HepG2 (cell line): Measurements from ENCODE around the gene CDC42EP1. TPM values are rescaled to one million over a fixed set of nuclear protein-coding genes. Genes with fewer than 3 reads are reported as not detected.

ENCODE experiments used
- ATM ChIP-seq: fragments of 450-650 bp; IDR thresholded peaks from 2 replicates; pipeline ENCODE4 v1.7.1; 2017; ENCODE audit warnings: mild to moderate bottlenecking, borderline replicate concordance
- NFKBIZ ChIP-seq: IDR thresholded peaks from 2 replicates; pipeline ENCODE4 v1.6.1; 2018; ENCODE audit warnings: missing genetic modification reagents, missing compliant biosample characterization
- ZNF335 ChIP-seq: sonication (generic); formaldehyde crosslinking; IDR thresholded peaks from 2 replicates; pipeline ENCODE4 v1.4.0; 2020; ENCODE audit warnings: missing genetic modification reagents
- polyA plus RNA-seq, 8 experiments: library from polyadenylated mRNA; depleted of rRNA in 3 of 8; stranded (reverse) in 7 of 8; unstranded in 1 of 8; fragments of >200 nt; fragmentation: Illumina TruSeq in 4 of 8; extraction: Trizol in 4 of 8; gene quantifications; 2 replicates each; pipeline versions ENCODE4 v1.2.1 to v1.2.3, GENCODE V29; 2011 to 2016; ENCODE audit warnings: low read depth in 4 of 8, missing spikeins in 1 of 8, mixed read lengths in 1 of 8; ENCODE audit not compliant: insufficient read depth in 1 of 8
- total RNA-seq, 5 experiments: library from RNA; depleted of rRNA; stranded (reverse); fragments of >200 nt; fragmentation: Illumina TruSeq; extraction: Trizol; gene quantifications; 2 replicates each; pipeline ENCODE4 v1.2.3, GENCODE V29; 2016; ENCODE audit warnings: low read depth in 1 of 5
- TF ChIP-seq, protein P1 (sequence below), 2 experiments: sonication (generic) in 1 of 2; formaldehyde crosslinking in 1 of 2; IDR thresholded peaks; 2 replicates each; pipeline versions ENCODE4 v1.6.1 to v1.9.0; 2014 to 2022; ENCODE audit warnings: antibody characterized with exemption in 1 of 2, borderline replicate concordance in 1 of 2, inconsistent platforms in 1 of 2, low read depth in 1 of 2, missing genetic modification reagents in 1 of 2
- TF ChIP-seq, protein P2 (sequence below): sonication (generic); formaldehyde crosslinking; IDR thresholded peaks from 2 replicates; pipeline ENCODE4 v1.5.0; 2020; ENCODE audit warnings: mild to moderate bottlenecking, missing genetic modification reagents, borderline replicate concordance
- TF ChIP-seq, protein P3 (sequence below): sonication (generic); formaldehyde crosslinking; IDR thresholded peaks from 2 replicates; pipeline ENCODE4 v1.5.0; 2020; ENCODE audit warnings: mild to moderate bottlenecking, missing genetic modification reagents
- TF ChIP-seq, protein P4 (sequence below): sonication (generic); formaldehyde crosslinking; IDR thresholded peaks from 2 replicates; pipeline ENCODE4 v1.8.1; 2023; ENCODE audit warnings: mild to moderate bottlenecking, missing genetic modification reagents

The CDC42EP1 gene
- total and polyA plus RNA-seq, 2 of the 13 experiments (the other 11 are each of a cell fraction or from before 2014, with no cell fraction given): 17.1 to 29.5 TPM

DNA sequence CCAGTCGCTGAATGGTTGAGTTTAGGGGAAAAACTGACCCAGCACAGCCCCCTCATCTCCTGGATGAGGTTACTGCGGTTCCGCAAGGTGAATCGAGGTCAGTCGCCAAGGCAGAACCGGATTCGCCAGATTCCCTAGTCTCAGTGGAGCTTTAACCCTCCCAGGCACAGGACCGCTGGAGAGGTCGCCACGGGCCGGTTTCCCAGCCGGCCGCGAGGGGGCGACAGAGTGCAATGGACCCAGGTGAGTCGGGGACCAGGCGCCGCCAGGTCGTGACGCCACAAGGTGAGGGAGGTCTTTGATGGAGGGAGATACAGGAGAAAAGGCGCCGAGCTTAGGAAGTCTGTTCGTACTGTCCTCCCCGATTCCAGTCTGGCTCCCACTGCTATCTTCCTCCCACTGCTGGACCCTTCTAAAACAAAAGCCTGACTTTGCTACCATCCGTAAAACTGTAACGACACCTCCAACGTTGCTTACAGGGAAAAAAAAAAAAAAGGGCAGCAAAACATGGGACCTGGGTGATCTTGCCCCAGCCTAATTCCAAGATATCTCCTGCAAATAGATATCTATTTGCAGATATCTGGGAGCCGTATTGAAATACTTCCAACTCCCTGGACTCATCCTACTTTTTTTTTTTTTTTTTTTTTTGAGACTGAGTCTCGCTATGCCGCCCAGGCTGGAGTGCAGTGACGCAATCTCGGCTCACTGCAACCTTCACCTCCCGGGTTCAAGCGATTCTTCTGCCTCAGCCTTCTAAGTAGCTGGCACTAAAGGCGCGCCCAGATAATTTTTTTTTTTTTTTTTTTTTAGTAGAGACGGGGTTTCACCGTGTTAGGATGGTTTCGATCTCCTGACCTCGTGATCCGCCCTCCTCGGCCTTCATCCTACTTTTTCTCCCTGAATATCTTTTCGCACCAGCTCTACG is 47.0 kb downstream of the CDC42EP1 start (continued):
- TF ChIP-seq, protein P1, sequence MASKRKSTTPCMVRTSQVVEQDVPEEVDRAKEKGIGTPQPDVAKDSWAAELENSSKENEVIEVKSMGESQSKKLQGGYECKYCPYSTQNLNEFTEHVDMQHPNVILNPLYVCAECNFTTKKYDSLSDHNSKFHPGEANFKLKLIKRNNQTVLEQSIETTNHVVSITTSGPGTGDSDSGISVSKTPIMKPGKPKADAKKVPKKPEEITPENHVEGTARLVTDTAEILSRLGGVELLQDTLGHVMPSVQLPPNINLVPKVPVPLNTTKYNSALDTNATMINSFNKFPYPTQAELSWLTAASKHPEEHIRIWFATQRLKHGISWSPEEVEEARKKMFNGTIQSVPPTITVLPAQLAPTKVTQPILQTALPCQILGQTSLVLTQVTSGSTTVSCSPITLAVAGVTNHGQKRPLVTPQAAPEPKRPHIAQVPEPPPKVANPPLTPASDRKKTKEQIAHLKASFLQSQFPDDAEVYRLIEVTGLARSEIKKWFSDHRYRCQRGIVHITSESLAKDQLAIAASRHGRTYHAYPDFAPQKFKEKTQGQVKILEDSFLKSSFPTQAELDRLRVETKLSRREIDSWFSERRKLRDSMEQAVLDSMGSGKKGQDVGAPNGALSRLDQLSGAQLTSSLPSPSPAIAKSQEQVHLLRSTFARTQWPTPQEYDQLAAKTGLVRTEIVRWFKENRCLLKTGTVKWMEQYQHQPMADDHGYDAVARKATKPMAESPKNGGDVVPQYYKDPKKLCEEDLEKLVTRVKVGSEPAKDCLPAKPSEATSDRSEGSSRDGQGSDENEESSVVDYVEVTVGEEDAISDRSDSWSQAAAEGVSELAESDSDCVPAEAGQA (IDR thresholded peaks at IDR 0.05; ENCODE audit: low read depth): no peak
- TF ChIP-seq, protein P1 (CRISPR knock-in tag; IDR thresholded peaks at IDR 0.05; ENCODE audit: borderline replicate concordance): no peak
- TF ChIP-seq NFKBIZ (CRISPR knock-in tag): 0 out of 2 replicates have a peak, but pooled peaks have one; percentile 61
- no peak for TF ChIP-seq ZNF335
- no peak for TF ChIP-seq ATM
- TF ChIP-seq, protein P2, sequence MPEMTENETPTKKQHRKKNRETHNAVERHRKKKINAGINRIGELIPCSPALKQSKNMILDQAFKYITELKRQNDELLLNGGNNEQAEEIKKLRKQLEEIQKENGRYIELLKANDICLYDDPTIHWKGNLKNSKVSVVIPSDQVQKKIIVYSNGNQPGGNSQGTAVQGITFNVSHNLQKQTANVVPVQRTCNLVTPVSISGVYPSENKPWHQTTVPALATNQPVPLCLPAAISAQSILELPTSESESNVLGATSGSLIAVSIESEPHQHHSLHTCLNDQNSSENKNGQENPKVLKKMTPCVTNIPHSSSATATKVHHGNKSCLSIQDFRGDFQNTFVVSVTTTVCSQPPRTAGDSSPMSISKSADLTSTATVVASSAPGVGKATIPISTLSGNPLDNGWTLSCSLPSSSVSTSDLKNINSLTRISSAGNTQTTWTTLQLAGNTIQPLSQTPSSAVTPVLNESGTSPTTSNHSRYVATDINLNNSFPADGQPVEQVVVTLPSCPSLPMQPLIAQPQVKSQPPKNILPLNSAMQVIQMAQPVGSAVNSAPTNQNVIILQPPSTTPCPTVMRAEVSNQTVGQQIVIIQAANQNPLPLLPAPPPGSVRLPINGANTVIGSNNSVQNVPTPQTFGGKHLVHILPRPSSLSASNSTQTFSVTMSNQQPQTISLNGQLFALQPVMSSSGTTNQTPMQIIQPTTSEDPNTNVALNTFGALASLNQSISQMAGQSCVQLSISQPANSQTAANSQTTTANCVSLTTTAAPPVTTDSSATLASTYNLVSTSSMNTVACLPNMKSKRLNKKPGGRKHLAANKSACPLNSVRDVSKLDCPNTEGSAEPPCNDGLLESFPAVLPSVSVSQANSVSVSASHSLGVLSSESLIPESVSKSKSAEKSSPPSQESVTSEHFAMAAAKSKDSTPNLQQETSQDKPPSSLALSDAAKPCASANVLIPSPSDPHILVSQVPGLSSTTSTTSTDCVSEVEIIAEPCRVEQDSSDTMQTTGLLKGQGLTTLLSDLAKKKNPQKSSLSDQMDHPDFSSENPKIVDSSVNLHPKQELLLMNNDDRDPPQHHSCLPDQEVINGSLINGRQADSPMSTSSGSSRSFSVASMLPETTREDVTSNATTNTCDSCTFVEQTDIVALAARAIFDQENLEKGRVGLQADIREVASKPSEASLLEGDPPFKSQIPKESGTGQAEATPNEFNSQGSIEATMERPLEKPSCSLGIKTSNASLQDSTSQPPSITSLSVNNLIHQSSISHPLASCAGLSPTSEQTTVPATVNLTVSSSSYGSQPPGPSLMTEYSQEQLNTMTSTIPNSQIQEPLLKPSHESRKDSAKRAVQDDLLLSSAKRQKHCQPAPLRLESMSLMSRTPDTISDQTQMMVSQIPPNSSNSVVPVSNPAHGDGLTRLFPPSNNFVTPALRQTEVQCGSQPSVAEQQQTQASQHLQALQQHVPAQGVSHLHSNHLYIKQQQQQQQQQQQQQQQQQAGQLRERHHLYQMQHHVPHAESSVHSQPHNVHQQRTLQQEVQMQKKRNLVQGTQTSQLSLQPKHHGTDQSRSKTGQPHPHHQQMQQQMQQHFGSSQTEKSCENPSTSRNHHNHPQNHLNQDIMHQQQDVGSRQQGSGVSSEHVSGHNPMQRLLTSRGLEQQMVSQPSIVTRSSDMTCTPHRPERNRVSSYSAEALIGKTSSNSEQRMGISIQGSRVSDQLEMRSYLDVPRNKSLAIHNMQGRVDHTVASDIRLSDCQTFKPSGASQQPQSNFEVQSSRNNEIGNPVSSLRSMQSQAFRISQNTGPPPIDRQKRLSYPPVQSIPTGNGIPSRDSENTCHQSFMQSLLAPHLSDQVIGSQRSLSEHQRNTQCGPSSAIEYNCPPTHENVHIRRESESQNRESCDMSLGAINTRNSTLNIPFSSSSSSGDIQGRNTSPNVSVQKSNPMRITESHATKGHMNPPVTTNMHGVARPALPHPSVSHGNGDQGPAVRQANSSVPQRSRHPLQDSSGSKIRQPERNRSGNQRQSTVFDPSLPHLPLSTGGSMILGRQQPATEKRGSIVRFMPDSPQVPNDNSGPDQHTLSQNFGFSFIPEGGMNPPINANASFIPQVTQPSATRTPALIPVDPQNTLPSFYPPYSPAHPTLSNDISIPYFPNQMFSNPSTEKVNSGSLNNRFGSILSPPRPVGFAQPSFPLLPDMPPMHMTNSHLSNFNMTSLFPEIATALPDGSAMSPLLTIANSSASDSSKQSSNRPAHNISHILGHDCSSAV: no peak
- TF ChIP-seq, protein P3, sequence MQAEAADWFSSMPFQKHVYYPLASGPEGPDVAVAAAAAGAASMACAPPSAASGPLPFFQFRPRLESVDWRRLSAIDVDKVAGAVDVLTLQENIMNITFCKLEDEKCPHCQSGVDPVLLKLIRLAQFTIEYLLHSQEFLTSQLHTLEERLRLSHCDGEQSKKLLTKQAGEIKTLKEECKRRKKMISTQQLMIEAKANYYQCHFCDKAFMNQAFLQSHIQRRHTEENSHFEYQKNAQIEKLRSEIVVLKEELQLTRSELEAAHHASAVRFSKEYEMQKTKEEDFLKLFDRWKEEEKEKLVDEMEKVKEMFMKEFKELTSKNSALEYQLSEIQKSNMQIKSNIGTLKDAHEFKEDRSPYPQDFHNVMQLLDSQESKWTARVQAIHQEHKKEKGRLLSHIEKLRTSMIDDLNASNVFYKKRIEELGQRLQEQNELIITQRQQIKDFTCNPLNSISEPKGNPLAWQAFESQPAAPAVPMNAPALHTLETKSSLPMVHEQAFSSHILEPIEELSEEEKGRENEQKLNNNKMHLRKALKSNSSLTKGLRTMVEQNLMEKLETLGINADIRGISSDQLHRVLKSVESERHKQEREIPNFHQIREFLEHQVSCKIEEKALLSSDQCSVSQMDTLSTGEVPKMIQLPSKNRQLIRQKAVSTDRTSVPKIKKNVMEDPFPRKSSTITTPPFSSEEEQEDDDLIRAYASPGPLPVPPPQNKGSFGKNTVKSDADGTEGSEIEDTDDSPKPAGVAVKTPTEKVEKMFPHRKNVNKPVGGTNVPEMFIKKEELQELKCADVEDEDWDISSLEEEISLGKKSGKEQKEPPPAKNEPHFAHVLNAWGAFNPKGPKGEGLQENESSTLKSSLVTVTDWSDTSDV: no peak
- TF ChIP-seq, protein P4, sequence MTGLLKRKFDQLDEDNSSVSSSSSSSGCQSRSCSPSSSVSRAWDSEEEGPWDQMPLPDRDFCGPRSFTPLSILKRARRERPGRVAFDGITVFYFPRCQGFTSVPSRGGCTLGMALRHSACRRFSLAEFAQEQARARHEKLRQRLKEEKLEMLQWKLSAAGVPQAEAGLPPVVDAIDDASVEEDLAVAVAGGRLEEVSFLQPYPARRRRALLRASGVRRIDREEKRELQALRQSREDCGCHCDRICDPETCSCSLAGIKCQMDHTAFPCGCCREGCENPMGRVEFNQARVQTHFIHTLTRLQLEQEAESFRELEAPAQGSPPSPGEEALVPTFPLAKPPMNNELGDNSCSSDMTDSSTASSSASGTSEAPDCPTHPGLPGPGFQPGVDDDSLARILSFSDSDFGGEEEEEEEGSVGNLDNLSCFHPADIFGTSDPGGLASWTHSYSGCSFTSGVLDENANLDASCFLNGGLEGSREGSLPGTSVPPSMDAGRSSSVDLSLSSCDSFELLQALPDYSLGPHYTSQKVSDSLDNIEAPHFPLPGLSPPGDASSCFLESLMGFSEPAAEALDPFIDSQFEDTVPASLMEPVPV (CRISPR knock-in tag): no peak
